C4-2B (cell line): ENCODE measurements around the gene UGT1A10.

Experiments
- CTCF ChIP-seq: fragments of 450-650 bp; conservative IDR thresholded peaks from 2 replicates; pipeline ENCODE4 v1.5.1; 2017; ENCODE audit warnings: mild to moderate bottlenecking
- ZFX ChIP-seq: fragments of 450-650 bp; IDR thresholded peaks from 2 replicates; pipeline ENCODE4 v1.6.1; 2017

GRCh38 chr2:233600386-233600785, 35.9 kb upstream of the UGT1A10 start:
- no peak for TF ChIP-seq CTCF
- TF ChIP-seq ZFX: no peak
